GM18517 (cell line): ENCODE results near the gene ARID2.

Source experiments
- ATAC-seq: cut with Tn5 transposase; IDR thresholded peaks from one replicate; pipeline ENCODE4 v1.9.1; 2021; ENCODE audit warnings: mild to moderate bottlenecking, moderate library complexity; ENCODE audit not compliant: unreplicated experiment

ARID2 gene

DNA sequence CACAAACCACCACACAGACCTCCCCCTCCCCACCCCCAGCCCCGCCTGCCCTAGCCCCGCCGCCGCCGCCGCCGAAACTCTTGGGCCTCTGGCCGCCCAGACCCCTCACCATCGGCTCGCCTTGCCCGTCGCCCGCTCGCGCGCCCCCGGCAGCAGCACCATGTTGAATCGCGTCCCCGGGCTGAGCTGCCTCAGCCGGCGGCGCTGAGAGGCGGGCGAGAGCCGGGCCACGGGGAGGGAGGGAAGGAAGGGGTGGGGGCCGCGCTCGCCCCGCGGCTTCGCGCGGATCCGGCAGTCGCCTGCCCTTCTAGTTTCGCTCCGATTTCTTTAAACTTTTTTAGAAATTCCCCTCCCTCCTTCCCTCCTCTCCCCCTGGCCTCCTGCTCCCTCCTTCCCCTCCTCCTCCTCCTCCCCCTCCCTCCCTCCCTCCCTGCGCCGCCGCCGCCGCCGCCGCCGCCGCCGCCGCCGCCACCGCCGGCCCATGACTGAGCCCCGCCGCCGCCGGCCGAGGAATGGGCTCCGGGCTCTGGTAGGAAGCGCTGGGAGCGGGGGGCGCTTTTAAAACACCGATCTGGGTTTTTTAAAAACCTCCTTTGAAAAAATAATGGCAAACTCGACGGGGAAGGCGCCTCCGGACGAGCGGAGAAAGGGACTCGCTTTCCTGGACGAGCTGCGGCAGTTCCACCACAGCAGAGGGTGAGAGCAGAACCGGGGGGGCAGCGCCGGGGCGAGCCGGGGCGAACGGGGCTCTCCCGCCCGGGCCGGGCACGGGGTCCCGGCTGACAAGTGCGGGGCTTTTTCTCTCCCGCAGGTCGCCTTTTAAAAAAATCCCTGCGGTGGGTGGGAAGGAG lies at the start of gene ARID2:
Gene ARID2, plus strand, starts transcription at position 474 of the 851 bp plus-strand sequence. Its CDS starts 131 bp downstream, at position 605.
- no peak for ATAC-seq

DNA sequence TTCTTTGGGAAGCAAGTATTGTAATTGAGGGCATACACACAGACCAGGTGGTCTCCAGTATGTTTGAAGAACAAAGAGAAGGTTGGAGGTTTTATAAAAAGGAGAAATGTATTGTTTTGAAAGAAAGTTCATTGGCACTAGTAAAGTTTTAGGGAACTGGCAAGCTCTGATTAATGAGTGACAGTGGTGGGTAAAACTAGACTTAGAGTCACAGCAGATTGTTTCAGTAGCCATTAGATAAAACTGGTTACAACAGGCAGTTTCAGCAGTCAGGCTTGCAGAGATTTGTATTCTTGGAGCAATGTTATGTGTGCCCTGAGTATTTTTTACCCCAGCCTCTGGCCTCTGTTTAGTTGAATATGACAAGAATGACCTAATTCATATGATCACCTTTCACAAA lies 49.1 kb upstream of the ARID2 start:
- ATAC-seq: no peak

GRCh38 chr12:45681465-45681864 lies 48.0 kb upstream of the ARID2 start:
- no peak for ATAC-seq

GRCh38 chr12:45685680-45686079 lies 43.8 kb upstream of the ARID2 start:
- ATAC-seq: no peak

DNA sequence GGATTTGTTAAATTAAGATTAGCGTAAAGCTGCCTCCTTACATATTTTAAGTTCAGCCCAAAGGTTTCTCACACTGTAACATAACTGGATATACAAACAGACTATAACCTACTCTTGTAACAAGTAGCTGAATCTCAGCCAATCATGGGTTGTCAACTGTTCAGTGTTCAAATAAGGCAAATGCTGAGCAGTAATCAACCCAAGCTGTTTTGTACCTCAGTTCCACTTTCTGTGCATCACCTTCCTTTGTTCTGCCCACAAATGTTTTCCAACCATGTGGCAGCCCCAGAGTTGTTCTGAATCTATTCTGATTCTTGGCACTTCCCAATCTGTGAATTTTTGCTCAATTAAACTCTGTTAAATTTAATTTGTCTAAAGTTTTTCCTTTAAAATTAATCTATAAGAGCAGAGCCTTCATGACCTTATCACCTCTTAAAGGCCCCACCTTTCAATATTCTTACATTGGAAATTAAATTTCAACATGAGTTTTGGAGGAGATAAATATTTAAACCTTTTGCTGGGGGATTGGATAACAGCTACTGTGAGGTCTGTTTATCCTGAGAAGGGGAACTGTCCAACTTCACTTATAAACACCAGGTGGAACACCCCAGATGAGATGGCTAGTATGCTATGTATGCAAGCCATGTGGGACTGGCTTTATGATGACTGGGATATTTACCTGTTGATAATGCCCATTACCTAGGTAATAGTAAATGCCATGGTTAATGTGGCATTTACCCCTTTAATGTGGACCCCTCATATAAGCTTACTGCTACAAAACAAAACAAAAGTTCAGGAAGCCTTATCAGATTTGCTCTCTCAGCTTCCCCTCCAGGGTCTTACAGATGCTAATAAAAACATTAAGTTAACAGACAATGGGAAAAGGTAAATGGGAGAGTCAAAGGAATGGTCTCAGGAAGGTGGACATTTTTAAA lies 42.2 kb upstream of the ARID2 start:
- no peak for ATAC-seq

GRCh38 chr12:45688183-45688582 lies 41.3 kb upstream of the ARID2 start:
- ATAC-seq: no peak

DNA sequence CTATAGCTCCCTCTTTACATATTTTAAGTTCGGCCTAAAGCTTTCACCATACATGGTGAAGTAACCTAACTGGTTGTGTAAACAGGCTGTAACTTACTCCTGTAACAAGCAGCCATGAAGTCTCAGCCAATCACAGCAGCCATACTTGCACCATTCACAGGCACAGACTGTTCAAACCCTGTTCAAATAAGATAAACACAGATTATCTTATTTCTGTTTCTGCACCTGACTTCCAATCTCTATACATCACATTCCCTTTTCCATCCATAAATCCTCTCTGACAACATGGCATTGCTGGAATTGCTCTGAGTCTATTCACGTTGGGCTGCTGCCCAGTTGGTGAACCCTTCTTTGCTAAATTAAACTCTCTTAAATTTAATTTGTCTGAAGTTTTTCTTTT lies 34.5 kb upstream of the ARID2 start:
- no peak for ATAC-seq

GRCh38 chr12:45695606-45696005 lies 33.9 kb upstream of the ARID2 start:
- no peak for ATAC-seq

- no peak for ATAC-seq
Observed at GRCh38 chr12:45696049-45696448, 33.5 kb upstream of the ARID2 start.

DNA sequence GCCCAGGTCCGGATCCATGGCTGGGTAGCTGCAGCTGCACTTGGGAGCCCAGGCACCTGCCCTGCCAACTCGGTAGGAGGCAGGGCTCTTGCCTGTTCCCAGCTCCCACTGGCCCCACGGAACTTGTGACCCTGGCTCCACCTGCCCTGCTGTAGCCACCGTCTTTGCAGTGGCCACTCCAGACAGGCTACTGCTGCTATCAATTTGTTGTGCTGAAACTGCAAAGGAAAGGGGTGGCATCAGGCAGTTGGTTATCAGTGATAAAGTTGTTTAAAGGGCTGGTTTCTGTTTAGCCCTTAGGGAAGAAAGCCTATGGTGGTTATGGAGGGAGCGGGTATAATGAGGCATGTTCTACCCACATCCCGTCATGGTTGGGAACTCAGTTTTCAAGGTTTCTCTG lies 32.1 kb upstream of the ARID2 start:
- no peak for ATAC-seq

DNA sequence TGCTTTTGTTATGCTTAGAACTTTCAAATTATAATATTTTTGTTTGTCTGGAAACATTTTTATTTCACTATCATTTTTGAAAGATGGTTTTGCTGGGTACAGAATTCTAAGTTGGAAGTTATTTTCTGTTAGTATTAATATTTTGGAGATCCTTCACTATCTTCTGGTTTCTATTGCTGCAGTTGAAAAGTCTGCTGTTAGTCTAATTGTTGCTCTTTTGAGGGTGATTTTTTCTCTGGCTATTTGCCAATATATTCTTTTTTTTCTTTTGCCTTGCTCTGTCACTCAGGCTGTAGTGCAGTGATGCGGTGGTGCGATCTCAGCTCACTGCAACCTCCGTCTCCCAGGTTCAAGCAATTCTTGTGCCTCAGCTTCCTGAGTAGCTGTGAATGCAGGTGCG lies 28.2 kb upstream of the ARID2 start:
- ATAC-seq: no peak

DNA sequence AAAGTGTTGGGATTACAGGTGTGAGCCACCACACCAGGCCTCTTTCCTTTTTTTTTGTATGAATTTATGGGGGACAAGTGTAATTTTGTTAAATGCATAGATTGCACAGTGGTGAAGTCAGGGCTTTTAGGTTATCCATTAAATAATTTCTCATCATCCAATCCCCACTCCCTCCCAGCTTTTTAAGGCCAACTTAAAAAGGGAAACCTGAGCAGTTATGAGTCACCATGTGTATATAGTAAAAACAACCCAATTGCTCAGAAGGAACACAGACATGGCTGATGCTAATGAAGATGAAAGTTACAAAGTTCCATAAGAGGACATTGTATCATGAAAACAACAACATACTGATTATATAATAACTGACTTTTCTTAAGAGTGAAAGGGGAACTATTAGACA lies 25.6 kb upstream of the ARID2 start:
- no peak for ATAC-seq

GRCh38 chr12:45704968-45705367 lies 24.5 kb upstream of the ARID2 start:
- no peak for ATAC-seq

- no peak for ATAC-seq
Observed at GRCh38 chr12:45705404-45705803, 24.1 kb upstream of the ARID2 start.

DNA sequence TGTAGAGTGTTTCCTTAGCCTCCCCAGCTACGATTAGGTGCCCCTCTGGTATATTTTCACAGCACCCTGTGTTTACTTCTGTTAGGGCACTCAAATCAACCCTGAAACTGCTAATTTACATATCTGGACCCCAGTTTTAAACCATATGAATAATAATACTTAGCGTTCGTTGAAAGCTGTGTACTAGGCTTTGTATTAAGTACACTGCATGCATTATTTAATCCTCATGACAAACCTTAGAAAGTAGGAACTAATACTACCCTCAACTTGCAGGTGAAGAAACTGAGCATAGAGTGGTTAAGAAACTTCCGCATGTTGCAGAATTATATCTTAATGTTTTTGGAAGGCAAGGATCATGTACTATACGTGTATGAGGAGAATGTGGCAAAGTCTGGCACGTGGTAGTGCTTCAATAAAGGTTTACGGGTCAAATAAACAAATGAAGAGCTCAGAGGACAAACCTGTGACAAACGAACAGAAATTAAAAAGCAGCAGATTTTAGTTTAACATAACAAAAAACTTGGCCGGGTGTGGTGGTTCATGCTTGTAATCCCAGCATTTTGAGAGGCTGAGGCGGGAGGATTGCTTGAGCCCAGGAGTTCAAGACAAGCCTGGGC lies 22.2 kb upstream of the ARID2 start:
- no peak for ATAC-seq

GRCh38 chr12:45708363-45708762 lies 21.1 kb upstream of the ARID2 start:
- no peak for ATAC-seq

DNA sequence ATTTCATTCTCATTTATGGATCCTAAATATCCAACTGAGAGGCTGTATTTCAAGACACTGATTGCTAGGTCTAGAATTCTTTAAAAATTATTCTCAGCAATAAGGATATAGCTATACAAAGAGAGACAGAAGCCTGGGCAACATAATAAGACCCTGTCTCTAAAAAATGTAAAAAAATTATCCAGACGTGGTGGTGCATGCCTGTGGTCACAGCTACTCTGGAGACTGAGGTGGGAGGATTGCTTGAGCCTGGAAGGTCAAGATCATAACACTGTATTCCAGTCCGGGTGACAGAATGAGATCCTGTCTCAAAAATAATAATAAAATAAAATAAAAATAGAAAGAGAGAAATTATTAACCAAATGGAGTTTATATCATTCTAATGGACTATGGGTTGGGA lies 20.6 kb upstream of the ARID2 start:
- ATAC-seq: no peak

- ATAC-seq: no peak
Observed at GRCh38 chr12:45712319-45712718, 17.2 kb upstream of the ARID2 start.

- no peak for ATAC-seq
Observed at GRCh38 chr12:45713078-45713477, 16.4 kb upstream of the ARID2 start.

DNA sequence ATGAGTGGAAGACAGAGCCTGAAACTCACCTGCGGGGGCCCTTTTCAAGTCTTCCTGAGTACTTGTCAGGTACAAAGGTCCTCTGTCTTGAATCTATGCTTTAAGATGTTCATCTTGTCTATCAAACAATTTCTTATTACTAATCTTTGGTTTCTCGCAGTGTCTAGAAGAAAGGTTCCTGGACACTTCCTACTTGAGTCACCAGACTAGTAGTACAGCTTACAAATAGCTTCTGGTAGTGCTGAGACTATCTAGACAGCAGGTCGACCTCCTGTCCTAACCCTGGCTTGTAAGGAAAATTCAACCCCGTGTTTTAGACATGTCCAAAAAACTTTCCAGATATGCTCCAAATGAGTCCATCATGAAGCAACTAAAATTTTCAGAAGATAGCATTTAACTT lies 11.2 kb upstream of the ARID2 start:
- no peak for ATAC-seq

GRCh38 chr12:45720069-45720468 lies 9.4 kb upstream of the ARID2 start:
- no peak for ATAC-seq
